C1 segment of cervical spinal cord (tissue), 14 donors: ENCODE results near the gene ZNF469.
A peak's percentile ranks its signal among the peaks of the same experiment; 100 is the strongest.
"Not testable (repeated sequence)": the region's sequence is repeated elsewhere in the genome, so short reads cannot be mapped to it uniquely, and the experiment has no call there.

Experiments
- DNase-seq, 14 donors: peaks; one replicate each; lab custom pipeline; 2025; lab: John Stamatoyannopoulos, UW

Gene ZNF469

GRCh38 chr16:88358023-88358420, 24.7 kb upstream of the ZNF469 start:
- DNase-seq = no peak

GRCh38 chr16:88359008-88359407, 23.8 kb upstream of the ZNF469 start:
- no peak for DNase-seq

- not testable (repeated sequence) for DNase-seq
Measured at GRCh38 chr16:88360401-88360800, 22.4 kb upstream of the ZNF469 start.

GRCh38 chr16:88360999-88361398, 21.8 kb upstream of the ZNF469 start:
- DNase-seq = no peak

- DNase-seq = no peak
Measured at GRCh38 chr16:88361775-88362174, 21.0 kb upstream of the ZNF469 start.

- no peak for DNase-seq
Measured at GRCh38 chr16:88363239-88363891, 19.4 kb upstream of the ZNF469 start.

- no peak for DNase-seq
Measured at GRCh38 chr16:88365244-88365865, 17.4 kb upstream of the ZNF469 start.

- DNase-seq = no peak
Measured at GRCh38 chr16:88366032-88366703, 16.6 kb upstream of the ZNF469 start.

- no peak for DNase-seq
Measured at GRCh38 chr16:88366704-88367047, 16.1 kb upstream of the ZNF469 start.

- DNase-seq = peak in 2 of 14 donors; percentile 31 to 53
Measured at GRCh38 chr16:88367560-88367959, 15.2 kb upstream of the ZNF469 start.

- peak in 4 of 14 donors; percentile 10 to 53 (median 24) for DNase-seq
Measured at GRCh38 chr16:88368036-88368435, 14.7 kb upstream of the ZNF469 start.

GRCh38 chr16:88368994-88369393, 13.8 kb upstream of the ZNF469 start:
- DNase-seq = no peak

GRCh38 chr16:88369447-88370008, 13.2 kb upstream of the ZNF469 start:
- DNase-seq = no peak

GRCh38 chr16:88370365-88370764, 12.4 kb upstream of the ZNF469 start:
- DNase-seq = no peak

- no peak for DNase-seq
Measured at GRCh38 chr16:88372522-88372921, 10.2 kb upstream of the ZNF469 start.

- DNase-seq = no peak
Measured at GRCh38 chr16:88373211-88373610, 9.5 kb upstream of the ZNF469 start.

GRCh38 chr16:88373927-88374492, 8.7 kb upstream of the ZNF469 start:
- no peak for DNase-seq

GRCh38 chr16:88374736-88375135, 8.0 kb upstream of the ZNF469 start:
- no peak for DNase-seq

- peak in 5 of 14 donors; percentile 23 to 56 (median 37) for DNase-seq
Measured at GRCh38 chr16:88375236-88375975, 7.4 kb upstream of the ZNF469 start.

- DNase-seq = peak in 11 of 14 donors; percentile 37 to 80 (median 58)
Measured at GRCh38 chr16:88375996-88376834, 6.5 kb upstream of the ZNF469 start.
